Amniotic epithelial cell (primary cell): ENCODE results near the gene IGF2R.
"Not testable (repeated sequence)": the region's sequence is repeated elsewhere in the genome, so short reads cannot be mapped to it uniquely, and the experiment has no call there.

ENCODE experiments used
- DNase-seq: peaks from one replicate; pipeline ENCODE4 v3.0.0-alpha.2; 2010; ENCODE audit warnings: low read depth

Gene IGF2R

DNA sequence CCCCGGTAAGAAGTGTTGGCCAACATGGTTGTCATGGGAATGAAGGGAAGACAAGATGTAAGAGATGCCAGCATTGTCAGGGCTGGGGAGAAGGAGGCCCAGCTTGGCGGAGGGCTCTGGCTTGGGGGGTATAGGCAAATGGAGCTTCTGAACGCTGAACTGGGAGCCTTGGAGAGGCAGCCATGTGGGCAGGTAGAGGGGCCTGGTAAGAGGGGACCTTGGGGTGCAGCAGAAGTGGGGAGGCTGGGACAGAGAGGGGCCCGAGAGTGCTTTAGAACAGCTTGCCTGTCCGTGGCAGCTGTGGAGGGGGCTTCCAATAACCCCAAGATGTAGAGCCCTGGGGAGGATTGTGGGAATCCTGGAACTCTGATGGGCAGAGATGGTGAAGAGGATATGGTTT lies 155.7 kb downstream of the IGF2R start:
- DNase-seq, result no peak

DNA sequence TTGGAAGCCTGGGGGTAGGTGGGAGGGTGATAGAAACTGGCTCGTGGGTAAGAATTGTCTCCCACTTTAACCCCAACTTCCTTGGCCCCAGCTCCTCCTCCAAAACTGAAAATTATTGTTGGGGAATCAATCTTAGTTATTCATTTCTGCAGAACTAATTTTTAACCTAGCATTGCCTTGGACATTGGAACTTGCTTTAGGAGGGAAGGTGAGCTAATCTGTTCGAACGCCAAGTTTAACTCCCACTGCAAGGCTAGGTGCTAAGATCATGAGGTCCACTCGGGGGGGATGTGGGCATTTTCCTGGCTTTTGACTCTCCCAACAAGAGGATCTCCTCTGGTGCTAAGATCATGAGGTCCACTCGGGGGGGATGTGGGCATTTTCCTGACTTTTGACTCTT lies 156.2 kb downstream of the IGF2R start:
- DNase-seq, result not testable (repeated sequence)

DNA sequence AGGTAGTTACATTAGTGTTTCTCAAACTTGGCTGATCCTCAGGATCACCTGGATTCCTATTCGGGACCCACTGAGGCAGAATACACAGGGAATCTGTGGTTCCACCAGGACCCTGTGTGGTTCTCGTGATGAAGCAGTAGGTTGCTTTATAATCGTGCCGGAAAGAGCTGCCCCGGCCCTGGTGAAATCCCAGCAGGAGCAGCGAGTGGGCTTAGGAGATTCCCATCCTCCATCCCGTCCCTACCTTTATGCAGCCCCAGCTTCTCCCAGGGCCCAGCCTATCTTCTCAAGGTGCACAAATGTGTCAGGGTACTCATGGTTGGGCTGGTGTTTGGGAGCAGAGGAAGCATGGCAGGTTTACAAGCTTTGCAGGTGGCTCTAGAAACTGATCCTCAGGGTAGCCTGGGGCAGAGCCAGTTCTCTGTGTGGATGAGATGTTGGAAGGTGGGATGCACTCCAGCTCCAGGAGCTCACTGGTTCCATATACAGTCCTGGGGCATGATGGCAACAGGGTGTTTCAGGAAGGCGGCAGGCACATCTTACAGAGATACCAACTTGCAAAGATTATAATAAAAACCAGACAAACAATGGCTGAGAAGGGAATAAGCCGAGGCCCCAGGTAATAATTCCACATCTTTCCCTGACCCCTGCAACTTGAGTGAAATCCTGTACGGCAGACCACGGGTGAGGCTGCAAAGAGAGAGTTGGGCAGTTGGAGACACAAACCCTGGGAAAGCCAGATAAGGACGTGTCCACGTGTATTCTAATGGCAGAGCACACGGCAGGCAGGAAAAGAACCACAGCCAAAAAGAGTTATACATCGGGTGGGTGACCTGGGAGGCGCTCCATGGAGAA lies 158.6 kb downstream of the IGF2R start:
- DNase-seq, result no peak

DNA sequence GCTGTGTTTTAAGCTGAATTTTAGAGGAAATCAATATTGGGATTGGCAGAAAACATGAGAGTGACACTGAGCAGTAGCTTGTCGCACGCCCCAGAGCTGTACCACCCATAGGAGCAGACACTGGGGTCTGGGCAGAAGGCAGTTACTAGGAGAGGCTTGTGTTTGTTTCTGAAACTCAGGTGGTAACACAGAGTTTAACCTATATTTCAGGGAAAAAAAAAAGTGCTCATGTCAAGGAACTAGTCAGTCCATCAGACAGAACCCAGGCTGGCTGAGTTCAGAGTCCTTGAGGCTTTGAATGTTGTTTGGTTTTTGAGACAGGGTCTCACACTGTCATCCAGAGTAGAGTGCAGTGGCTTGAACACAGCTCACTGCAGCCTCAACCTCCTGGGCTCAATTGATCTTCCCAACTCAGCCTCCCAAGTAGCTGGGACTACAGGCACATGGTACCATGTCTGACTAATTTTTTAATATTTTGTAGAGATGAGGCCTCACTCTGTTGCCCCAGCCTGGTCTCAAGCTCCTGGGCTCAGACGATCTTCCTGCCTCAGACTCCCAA lies 159.3 kb downstream of the IGF2R start:
- DNase-seq, result no peak

DNA sequence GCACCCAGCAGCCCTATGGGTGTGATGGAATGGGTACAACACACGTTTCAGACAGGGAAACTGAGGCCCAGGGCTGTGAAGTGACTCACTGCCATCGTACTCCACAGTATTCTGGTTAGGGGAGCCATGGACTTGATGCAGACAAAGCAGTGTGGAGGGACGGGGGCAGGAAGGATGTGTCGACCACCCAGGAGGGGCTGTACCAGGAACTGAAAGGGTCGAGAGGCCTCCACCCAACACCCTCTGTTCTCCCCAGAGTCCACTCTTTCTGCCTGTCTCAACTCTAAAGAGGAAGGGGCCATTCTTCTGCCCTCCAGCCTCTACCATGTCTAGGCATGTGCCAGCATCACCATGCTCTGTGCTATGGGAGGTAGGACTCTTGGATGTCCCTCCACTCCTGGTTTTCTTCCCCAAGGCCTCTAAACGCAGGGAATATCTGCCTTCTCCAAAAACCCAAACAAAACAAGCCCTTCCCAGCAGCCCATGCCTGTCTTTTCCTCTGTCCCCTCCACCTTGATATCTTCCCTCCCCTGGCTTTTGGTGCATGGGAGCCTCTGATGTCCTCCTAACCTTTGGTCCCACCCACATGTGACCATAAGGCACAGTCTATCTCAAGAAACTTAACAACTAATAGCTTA lies 160.1 kb downstream of the IGF2R start:
- no peak for DNase-seq

DNA sequence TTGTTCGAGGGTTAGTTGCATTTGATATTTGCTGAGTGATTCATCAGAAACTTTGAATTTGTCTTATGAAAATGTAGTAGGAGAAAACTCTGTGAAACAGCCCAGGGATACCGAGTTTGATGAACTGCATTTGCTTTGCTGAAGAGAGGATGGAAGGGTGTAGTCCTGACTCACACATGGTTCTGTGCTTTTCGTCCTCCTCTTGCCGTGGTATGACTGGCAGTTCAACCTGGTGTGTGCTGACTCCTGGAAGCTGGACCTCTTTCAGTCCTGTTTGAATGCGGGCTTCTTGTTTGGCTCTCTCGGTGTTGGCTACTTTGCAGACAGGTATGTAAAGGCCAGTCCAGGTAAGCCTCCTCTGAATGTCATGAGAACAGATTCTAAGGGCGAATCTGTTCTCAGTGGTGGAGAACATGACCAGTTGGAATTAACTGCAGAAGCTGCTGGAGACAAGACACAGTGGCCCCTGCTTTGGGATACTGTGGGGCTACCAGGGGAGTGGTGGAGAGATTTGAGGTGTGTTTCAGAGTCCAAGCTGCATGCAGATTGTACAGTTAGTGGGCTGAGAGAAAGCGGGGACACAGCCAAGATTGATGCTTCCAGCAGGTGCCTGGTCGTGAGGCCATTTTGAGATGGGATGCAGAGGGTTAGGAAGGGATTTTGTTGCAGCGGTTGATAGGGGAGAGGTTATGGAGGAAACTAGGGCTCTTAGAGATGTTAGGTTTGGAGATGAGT lies 161.2 kb downstream of the IGF2R start:
- no peak for DNase-seq

DNA sequence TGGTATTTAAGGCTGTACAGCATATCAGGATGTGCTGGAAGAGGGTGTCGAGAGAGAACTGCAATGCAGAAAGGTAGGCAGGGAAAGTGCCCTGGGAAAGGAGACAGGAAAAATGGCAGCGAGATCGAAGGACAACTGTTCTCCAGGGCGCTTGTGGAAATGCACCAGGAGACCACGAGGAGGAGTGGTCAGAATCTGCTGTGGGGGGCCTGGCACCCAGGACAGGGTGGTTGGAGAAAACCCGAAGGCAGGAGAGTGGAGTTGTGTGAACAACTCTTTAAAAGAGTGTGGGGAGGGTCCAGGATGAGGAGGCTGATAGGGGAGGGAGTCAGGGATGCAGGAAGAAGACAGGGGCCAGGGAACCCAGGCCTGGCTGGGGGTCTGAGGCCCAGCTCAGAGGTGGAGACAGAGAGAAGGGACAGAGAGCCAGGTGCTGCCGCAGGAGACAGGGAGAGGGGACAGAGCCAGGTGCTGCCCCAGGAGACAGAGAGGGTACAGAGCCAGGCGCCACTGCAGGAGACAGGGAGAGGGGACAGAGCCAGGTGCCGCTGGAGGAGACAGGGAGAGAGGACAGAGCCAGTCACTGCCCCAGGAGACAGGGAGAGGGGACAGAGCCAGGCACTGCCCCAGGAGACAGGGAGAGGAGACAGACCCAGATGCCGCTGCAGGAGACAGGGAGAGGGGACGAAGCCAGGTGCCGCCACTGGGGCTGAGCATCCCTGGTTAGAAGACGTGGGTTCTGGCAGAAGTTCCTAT lies 162.0 kb downstream of the IGF2R start:
- no peak for DNase-seq

DNA sequence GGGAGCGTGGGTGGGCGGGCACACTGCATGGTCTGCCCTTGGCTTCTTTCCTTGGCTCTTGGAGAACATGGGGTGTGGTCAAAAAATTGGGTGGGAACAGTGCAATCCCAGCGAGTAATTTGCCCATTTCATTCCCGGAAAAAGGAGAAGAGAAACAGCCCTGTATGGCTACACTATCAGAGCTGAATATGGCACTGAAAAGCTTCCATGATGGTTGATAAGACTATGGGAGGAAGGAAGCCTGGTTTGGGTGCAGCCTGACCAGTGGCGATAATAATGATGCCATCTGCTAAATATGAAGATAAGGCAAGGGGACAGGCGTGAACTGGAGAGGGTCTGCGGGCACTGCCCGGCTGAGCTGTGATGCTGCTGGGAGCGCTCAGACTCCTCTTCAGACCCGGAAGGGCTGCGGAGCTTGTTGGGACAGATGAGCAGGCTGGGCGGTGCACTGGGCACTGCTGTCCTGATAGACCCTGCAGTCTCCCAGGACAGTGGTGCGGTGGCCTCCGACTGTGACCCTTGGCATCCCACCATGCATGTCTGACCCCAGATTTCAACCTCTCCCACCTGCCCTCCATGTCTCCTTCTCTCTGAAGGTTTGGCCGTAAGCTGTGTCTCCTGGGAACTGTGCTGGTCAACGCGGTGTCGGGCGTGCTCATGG lies 162.9 kb downstream of the IGF2R start:
- no peak for DNase-seq

DNA sequence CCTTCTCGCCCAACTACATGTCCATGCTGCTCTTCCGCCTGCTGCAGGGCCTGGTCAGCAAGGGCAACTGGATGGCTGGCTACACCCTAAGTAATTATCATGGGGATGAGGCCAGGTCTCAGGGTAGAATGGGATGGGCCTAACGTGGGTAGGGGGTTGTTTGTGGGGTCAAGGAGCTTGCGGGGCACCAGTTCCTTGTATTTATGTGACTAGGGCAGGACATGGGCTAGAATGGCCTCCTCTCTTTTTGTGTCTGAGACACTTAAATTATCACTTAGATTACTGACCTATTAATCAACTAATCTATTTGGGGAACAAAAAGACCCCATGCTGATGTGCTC lies 163.4 kb downstream of the IGF2R start:
- DNase-seq, result no peak

DNA sequence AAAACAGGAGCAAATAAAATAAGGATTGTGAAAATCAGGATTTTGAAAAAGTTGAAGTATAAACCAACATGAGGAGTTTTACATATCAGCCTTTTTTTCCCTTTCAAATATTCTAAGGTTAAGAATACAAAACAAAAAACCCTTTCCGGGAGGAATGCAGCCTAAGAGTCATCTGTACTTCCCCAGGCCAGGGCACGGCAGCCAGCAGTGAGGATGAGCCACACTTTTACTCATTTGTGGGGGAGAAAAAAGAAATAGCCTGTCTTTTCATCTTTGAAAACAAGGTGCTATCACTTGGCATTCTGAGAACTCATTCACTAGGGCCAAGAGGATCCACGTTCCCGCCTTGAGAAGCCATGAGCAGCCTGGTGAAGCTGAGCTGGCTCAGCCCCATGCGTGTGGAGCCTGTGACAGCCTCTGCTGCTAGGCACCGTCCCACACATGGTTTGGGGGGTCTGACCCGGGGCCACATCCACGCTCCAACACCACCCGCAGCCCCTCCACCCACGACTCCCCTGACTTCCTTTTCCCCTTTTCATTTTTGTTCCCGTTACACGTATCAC lies 164.0 kb downstream of the IGF2R start:
- DNase-seq, result peak; percentile 55

DNA sequence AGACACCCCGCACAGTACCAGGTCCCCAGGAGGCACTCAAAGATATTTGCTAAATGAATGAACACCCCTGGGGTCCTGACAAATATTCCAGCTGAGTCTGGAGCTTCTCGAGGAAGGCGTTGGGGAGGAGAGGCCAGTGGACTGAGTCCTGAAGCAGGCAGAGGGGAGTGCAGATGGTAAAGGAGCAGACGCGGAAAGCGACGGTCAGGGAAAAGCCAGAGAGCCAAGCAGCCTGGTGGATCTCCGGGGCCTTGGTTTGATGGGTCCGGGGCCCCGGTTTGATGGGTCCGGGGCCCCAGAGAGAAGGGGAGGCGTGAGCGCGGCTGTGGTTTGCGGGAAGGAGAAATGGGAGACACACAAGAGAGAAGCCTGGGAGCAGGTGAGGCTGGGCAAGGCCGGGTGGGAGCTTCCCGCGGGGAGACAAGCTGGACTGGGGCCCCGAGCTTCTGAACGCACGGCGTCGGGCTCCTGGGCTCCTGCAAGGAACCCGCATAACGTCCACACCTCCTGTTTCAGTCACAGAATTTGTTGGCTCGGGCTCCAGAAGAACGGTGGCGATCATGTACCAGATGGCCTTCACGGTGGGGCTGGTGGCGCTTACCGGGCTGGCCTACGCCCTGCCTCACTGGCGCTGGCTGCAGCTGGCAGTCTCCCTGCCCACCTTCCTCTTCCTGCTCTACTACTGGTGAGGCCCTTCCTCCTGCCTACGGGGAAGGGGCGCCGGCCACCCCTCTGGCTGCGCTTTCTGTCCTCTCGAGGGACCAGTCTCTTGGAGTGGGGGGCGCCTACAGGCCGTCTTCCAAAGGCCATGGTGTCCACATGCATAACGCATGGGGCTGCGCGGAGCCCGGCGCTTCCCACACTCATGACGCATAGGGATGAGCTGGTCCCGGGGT lies 164.8 kb downstream of the IGF2R start:
- DNase-seq, result no peak

DNA sequence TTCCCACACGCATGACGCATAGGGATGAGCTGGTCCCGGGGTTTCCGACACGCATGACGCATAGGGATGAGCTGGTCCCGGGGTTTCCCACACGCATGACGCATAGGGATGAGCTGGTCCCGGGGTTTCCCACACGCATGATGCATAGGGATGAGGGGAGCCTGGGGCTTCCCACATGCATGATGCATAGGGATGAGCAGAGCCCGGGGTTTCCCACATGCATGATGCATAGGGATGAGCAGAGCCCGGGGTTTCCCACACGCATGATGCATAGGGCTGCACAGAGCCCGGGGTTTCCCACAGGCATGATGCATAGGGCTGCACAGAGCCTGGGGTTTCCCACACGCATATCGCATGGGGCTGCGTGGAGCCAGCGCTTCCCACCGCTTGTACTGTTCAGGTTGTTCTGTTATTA lies 165.5 kb downstream of the IGF2R start:
- DNase-seq, result not testable (repeated sequence)

DNA sequence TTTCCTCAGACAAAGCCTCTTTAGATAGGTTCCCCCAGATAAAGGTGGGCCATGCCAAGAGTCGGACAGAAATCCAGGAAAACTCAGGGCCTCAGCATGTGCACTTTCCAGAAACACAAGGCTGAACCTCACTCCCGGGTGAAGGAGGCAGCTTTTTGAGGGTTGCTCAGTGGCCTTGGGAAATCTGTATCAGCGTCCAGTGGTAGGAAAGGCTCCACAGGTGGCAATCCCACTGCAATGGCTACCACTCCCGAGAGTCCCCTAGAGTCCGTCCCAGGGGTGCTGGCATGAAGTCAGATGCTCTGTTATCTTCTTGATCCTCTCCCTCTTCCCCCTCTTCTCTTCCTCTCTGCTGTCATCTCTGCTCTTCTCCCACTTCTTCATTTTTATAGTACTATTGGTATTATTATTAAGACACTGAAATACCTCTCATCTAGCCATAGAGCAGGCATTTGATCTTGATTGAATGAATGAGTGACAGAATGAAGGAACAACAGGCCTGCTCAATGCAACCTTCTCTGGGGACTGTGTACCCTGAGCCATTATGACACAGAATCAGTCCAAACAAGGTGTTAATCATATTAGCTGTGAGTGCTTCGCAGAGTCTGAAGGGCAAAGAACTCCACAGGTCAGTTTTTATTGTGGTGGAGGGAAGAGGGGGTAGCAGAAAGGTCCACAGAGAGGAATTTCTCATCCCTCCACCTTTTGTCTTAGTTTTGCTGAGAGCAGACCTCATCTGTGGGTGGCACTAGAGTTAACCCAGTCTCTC lies 166.1 kb downstream of the IGF2R start:
- DNase-seq, result no peak

DNA sequence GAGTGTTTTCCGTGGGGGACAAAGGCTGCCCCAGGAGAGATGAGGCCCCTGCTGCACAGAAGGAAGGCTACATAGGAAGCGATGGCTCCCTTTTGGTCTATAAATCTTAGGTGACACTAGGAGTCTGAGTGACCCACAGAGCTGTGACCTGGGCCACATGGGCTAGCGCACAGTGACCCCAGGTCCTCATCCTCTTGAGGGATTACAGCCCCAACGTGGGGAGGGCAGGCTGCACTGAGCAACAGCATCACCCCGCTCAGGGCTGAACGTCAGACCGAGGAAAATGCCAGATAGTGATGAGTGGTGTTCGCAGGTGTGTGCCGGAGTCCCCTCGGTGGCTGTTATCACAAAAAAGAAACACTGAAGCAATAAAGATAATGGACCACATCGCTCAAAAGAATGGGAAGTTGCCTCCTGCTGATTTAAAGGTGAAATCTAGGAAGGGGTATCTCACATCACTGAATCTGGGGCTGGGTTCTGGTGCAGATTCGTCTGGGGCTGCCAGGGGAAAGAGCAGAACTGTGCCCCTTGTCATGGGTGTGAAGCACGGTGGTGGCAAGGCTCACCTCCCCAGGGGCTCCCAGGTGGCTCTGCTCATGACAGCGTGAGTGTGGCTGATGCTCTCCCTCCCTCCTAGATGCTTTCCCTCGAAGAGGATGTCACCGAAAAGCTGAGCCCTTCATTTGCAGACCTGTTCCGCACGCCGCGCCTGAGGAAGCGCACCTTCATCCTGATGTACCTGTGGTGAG lies 167.2 kb downstream of the IGF2R start:
- DNase-seq, result no peak

DNA sequence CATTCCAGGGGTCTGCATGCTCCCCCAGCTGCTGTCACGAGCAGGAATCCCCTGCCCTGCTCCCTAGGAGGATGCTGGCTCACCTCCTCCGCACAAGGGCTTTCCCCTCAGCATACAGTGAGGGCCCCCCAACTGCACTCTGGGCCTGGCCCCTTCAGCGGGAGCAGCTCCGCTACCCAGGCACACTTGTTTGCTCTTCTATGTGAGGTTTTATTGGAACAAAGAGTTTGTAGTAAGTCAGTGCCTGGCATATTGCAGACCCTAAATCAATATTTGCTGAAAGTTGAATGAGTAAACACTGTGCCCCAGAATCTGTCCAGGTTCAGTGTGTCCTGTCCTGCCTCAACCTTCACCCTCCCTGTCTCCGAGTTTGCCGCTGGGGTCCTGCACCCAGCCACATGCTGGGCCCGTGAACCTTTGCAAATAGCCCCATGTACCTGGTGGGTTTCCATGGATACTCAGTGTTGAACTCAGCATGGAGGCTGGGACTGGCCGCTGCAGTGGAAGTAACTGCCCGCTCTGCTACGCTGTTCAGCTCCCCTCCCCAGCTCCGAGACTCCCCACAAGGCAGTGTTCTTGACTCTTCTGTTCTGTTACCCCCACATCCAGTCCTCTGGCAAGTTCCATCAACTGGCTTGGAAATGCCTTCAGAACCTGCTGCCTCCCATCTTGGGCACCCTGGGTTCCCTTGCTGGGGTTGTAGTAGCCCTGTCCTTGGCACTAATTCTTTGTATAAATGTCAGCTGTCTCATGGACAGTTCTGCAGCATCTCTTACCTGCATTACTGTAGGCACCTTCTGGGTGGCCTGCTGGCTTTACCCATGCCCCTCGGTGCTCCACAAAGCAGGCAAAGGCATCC lies 168.5 kb downstream of the IGF2R start:
- DNase-seq, result no peak

DNA sequence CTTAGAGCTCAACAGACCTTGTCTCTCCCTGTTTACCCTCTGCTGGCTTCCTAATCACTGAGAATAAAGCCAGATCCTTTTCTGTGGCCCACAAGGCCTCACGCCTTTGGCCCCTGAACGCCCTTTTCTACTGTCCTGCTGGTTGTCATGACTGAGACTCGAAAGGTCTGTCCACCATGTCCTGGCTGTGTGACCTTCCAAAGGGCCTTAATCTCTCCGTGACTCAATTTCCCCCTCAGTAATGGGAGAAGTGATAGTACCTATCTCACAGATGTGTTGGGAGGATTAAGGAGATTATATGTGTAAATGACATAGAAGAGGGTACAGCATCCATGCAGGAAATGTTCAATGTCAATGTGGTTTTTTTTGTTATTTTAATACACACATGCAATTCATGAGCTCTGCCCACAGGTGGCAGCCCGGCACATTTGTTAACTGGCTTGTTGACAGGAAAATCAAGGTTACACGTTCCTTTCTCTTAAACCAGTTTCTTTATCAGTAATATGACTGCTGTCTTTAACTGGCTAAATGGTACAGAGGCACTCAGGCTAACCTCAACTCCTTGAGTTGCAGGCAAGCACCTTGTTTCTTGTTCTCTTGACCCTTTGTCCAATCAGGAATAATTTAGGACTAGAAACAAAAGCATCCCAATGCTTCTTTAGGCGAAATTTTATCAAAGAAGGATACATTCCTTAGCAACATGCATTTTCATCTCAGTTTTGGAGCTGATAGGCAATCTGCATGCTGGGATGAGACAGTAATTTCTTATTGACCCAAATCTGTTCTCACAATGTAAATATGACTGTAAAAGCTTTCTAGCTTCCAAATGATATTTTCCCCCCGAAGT lies 169.3 kb downstream of the IGF2R start:
- DNase-seq, result peak; percentile 83
